Transverse colon (tissue), 4 donors: ENCODE results near the gene PTPRE. TPM values are rescaled to one million over a fixed set of nuclear protein-coding genes. Genes with fewer than 3 reads are reported as not detected.

Experiments used
- DNase-seq: peaks from one replicate; pipeline ENCODE4 v3.0.0-alpha.2; 2019
- H3K27ac ChIP-seq, 4 donors: fragments of 200-600 bp; sonication (generic); 2 replicates each; pipeline ENCODE4 v1.5.1; 2016 to 2018; ENCODE audit warnings: inconsistent platforms in 4 of 4
- H3K27me3 ChIP-seq: fragments of 200-600 bp; sonication (generic); 2 replicates; pipeline ENCODE4 v1.5.1; 2017; ENCODE audit warnings: inconsistent platforms
- H3K36me3 ChIP-seq, 4 donors: fragments of 200-600 bp; sonication (generic); 2 replicates each; pipeline ENCODE4 v1.5.1; 2017 to 2019; ENCODE audit warnings: inconsistent platforms in 4 of 4
- H3K4me1 ChIP-seq, 4 donors: fragments of 200-600 bp; sonication (generic); 2 replicates each; pipeline ENCODE4 v1.5.1; 2017 to 2020; ENCODE audit warnings: inconsistent platforms in 4 of 4
- H3K4me3 ChIP-seq, 4 donors: fragments of 200-600 bp; sonication (generic); 1 replicate in 1 of 4; 2 replicates in 3 of 4; pipeline versions ENCODE4 v1.5.1 to v1.6.1; 2017 to 2019; ENCODE audit warnings: inconsistent platforms in 4 of 4
- H3K9me3 ChIP-seq, 2 donors: fragments of 200-600 bp; sonication (generic); 2 replicates each; pipeline ENCODE4 v1.5.1; 2017 to 2019; ENCODE audit warnings: inconsistent platforms in 2 of 2
- EP300 ChIP-seq: sonication (generic); formaldehyde crosslinking; IDR thresholded peaks from one replicate; pipeline ENCODE4 v1.6.1; 2017; ENCODE audit warnings: antibody characterized with exemption, low read depth
- POLR2A ChIP-seq: fragments of 450-650 bp; IDR thresholded peaks from one replicate; pipeline ENCODE4 v1.6.1; 2016; ENCODE audit warnings: antibody characterized with exemption, mild to moderate bottlenecking, moderate library complexity
- POLR2AphosphoS5 ChIP-seq, 3 donors: sonication (generic); formaldehyde crosslinking; IDR thresholded peaks; one replicate each; pipeline ENCODE4 v1.6.1; 2016; ENCODE audit warnings: antibody characterized with exemption in 3 of 3
- WGBS, 2 donors: methylation state at CpG; one replicate each; pipeline ENCODE4 v1.1.5; 2018; ENCODE audit warnings: low coverage in 1 of 2; 5-methylcytosine and 5-hydroxymethylcytosine counted together
- in situ Hi-C, 4 donors: fragments of 200-750 bp; cut with MboI; loops; one replicate each; pipeline versions ENCODE4 v1.15.0 to v1.15.1; 2017; ENCODE audit warnings: low sequenced_read_pairs in 3 of 4, low pct_ligation_motif_present in 1 of 4, low pct_unique_long_range_greater_than_20kb in 1 of 4
- intact Hi-C: fragments of 100-400 bp; cut with DNase I; formaldehyde crosslinking; loops from one replicate; pipeline ENCODE4 v1.15.1; 2023; ENCODE audit warnings: low total_unique reads
- total RNA-seq, 4 donors: library from RNA; depleted of rRNA; stranded (reverse); fragments of >200 nt; gene quantifications; one replicate each; pipeline ENCODE4 v1.1.0, GENCODE V29; 2016
- TF ChIP-seq, protein P1 (sequence below), 5 experiments: fragments of 200-600 bp in 3 of 5; fragments of 450-650 bp in 2 of 5; sonication (generic) in 3 of 5; IDR thresholded peaks; 1 replicate in 2 of 5; 2 replicates in 3 of 5; pipeline ENCODE4 v1.5.1; 2016 to 2017; ENCODE audit warnings: antibody characterized with exemption in 5 of 5, inconsistent platforms in 3 of 5, mild to moderate bottlenecking in 2 of 5, moderate library complexity in 1 of 5

The PTPRE gene
- total RNA-seq, 4 donors from 2014 or later: 25.7 to 43.6 (median 26.7) TPM

DNA sequence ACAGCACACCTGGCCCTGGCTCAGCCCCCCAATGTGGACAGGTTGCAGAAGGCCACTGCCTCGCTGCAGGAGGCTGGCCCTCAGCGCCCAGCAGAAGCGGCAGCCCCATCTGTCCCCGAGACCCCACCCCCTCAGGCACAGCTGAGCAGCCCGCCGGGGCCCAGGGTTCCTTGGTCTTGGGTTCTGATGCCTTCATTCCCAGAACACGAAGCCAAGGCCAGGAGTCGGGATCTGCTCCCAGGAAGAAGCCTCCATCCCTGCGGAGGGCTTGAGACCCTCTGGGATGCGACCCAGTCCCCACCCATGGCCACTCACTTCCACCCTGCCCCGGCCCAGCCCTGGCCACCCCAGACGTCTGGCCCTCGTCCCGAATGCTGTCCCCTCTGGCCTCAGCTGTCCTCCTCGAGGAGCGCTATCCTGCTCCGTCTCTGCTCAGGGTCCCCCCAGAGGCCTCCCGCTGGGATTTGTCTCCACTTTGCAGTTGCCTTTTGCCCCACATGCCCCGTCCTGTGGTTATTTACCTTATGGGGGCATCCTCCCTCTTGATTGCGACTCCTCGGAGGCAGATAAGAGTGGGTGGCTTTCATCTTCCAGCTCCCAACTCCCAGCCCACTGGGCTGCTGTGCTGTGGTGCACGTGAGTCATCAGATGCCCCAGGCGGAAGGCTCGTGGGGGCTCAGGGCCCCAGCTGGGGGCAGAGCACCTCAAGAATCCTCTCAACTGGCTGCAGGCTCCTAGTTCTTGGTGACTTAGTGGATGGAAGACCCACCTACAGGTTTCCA lies 121.8 kb downstream of the PTPRE start:
- Histone ChIP-seq H3K36me3 (no peaks in the 10 kb centered on the region), H3K4me3 (no peak overlapping the region), H3K27ac (no peak overlapping the region), H3K9me3 (no peaks in the 10 kb centered on the region), H3K4me1 (no peaks in the 10 kb centered on the region), H3K27me3 (no peaks in the 10 kb centered on the region)
- 85 to 87% methylated on average over 5 to 24 of the region's 24 CpGs for WGBS, 2 donors
- in situ Hi-C loops: no loop called here
- DNase-seq: no peak
- intact Hi-C loops: no loop called here
- no peak for TF ChIP-seq POLR2A
- TF ChIP-seq, protein P1, sequence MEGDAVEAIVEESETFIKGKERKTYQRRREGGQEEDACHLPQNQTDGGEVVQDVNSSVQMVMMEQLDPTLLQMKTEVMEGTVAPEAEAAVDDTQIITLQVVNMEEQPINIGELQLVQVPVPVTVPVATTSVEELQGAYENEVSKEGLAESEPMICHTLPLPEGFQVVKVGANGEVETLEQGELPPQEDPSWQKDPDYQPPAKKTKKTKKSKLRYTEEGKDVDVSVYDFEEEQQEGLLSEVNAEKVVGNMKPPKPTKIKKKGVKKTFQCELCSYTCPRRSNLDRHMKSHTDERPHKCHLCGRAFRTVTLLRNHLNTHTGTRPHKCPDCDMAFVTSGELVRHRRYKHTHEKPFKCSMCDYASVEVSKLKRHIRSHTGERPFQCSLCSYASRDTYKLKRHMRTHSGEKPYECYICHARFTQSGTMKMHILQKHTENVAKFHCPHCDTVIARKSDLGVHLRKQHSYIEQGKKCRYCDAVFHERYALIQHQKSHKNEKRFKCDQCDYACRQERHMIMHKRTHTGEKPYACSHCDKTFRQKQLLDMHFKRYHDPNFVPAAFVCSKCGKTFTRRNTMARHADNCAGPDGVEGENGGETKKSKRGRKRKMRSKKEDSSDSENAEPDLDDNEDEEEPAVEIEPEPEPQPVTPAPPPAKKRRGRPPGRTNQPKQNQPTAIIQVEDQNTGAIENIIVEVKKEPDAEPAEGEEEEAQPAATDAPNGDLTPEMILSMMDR (IDR thresholded peaks at IDR 0.05): no peak
- TF ChIP-seq POLR2AphosphoS5 (IDR thresholded peaks at IDR 0.05): no peak
- no peak for TF ChIP-seq EP300

DNA sequence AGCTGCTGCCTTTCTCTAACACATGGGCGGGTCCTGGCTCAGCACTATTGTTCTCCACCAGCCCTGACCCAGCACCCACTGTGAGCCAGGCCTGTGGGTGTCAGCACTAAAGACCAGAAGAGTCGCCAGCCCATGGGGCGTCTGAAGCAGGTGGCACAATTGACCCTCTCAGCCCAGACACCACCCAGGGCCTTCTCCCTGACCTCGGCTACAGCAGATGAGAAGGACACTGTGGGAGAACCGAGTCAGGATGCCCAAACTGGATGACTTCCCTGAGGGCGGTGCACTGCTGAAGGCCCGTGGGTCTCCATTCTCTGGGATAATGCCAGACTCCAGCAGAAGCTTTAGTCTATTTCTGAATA lies 122.4 kb downstream of the PTPRE start:
- in situ Hi-C loops (no loop called here), intact Hi-C loops (no loop called here)
- TF ChIP-seq POLR2AphosphoS5 (IDR thresholded peaks at IDR 0.05) (no peak), EP300 (no peak), POLR2A (no peak)
- TF ChIP-seq, protein P1 (IDR thresholded peaks at IDR 0.05): no peak
- Histone ChIP-seq H3K27ac (no peak overlapping the region), H3K4me1 (no peaks in the 10 kb centered on the region), H3K27me3 (no peaks in the 10 kb centered on the region), H3K9me3 (no peaks in the 10 kb centered on the region), H3K36me3 (no peaks in the 10 kb centered on the region), H3K4me3 (no peak overlapping the region)
- 82 to 84% methylated on average over 3 to 7 of the region's 7 CpGs for WGBS, 2 donors
- DNase-seq: no peak

DNA sequence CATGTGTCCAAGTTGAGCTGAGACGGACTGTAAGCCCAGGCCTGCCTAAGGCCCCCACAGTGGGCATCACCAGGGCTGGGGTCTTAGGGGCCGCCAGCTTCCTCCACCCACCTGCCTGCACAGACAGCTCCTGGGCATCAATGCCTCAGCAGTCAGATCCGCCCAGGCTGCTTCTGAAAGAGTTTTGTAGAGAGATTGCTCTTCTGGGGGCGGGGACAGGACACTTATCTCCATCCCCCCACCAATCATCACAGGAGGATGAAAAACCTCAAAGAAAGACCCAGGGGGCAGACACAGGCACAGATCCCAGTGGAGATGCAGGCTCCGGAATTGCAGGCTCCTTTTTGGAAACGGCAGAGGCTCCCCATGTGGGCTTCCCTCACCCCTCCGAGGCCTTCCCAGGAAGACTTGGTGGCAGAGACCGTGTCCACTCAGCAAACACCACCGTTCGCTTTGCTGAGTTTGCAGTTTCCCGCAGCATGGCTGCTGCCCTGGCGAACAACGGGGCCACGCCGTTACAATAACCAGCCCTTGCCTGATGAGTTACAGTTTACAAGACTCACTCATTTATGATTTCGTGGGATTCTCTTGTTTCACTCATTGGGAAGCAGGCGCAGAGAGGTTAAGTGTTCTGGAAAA lies 122.9 kb downstream of the PTPRE start:
- intact Hi-C loops (no loop called here), in situ Hi-C loops (no loop called here)
- Histone ChIP-seq H3K4me1 (no peaks in the 10 kb centered on the region), H3K4me3 (no peak overlapping the region), H3K27me3 (no peaks in the 10 kb centered on the region), H3K27ac (no peak overlapping the region), H3K9me3 (no peaks in the 10 kb centered on the region), H3K36me3 (no peaks in the 10 kb centered on the region)
- WGBS, 2 donors: 71 to 80% methylated on average over 1 to 17 of the region's 17 CpGs
- no peak for DNase-seq
- TF ChIP-seq POLR2A (no peak), EP300 (no peak), POLR2AphosphoS5 (IDR thresholded peaks at IDR 0.05) (no peak)
- TF ChIP-seq, protein P1 (IDR thresholded peaks at IDR 0.05): no peak

DNA sequence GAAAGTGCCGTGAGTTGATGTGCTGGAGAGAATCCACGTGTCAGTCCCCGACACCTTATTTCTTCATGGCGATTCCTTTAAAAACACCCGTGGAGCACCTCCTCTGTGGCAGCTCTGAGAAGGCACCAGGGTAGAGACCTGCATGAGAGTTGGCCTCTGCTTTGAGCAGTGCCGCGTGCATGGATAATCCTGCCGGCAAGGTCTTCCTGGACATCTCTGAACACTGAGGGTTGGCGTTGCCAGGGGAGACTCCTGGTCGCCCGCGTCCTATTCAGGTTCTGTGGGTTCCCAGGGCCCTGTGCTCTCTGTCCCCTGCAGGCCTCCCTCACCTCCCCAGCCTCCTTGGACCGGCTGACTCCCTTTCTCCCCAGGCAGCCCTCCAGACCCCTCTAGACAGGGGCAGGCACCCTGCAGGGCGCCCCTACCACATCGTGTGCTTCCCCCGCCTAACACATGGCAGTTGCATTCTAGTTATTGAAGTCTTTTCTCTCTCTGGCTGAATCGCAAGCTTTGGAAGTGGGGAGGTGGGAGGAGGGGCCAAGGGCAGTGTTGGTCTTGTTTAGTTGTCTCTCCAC lies 123.7 kb downstream of the PTPRE start:
- TF ChIP-seq EP300 (no peak), POLR2AphosphoS5 (IDR thresholded peaks at IDR 0.05) (no peak), POLR2A (no peak)
- TF ChIP-seq, protein P1 (IDR thresholded peaks at IDR 0.05): no peak
- in situ Hi-C loops: no loop called here
- DNase-seq: no peak
- Histone ChIP-seq H3K27me3 (no peaks in the 10 kb centered on the region), H3K4me1 (no peaks in the 10 kb centered on the region), H3K9me3 (no peaks in the 10 kb centered on the region), H3K27ac (no peak overlapping the region), H3K36me3 (no peaks in the 10 kb centered on the region), H3K4me3 (no peak overlapping the region)
- WGBS, 2 donors: 90 to 100% methylated on average over 2 to 17 of the region's 17 CpGs
- intact Hi-C loops: no loop called here
